ENCODE data around the gene HEATR5B.

DNA sequence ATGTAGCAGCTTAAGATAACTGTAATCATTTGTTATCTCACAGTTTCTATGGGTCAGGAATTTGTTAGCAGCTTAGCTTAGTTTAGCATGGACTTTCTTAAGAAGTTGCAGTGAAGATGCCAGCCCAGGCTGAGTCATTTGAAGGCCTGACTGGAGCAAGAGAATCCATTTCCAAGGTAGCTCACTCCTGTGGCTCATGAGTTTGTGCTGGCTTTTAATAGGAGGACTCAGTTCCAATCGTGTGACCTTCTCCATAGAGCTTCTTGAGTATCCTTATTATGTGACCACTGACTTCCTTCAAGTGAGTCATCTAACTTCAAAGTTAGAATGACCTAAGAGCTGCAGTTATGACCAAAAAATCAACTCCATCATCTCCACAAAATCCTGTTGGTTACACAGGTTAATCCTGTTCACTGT lies 1.6 kb upstream of the HEATR5B start:
- no peak for TF ChIP-seq USF2 (IDR thresholded peaks at IDR 0.05; ENCODE audit: borderline replicate concordance, low read depth, low read length)
- no peak for TF ChIP-seq ELK1 (IDR thresholded peaks at IDR 0.05; ENCODE audit: low read depth, low read length)
- TF ChIP-seq CHD2 (IDR thresholded peaks at IDR 0.05; ENCODE audit: borderline replicate concordance, low read depth, low read length): no peak
- no peak for TF ChIP-seq TCF12 (IDR thresholded peaks at IDR 0.05; ENCODE audit: low read depth, low read length)
- TF ChIP-seq, protein P1, sequence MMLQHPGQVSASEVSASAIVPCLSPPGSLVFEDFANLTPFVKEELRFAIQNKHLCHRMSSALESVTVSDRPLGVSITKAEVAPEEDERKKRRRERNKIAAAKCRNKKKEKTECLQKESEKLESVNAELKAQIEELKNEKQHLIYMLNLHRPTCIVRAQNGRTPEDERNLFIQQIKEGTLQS (IDR thresholded peaks at IDR 0.05; ENCODE audit: borderline replicate concordance, extremely low read depth, low read depth, low read length): no peak
- TF ChIP-seq TCF7 (IDR thresholded peaks at IDR 0.05; ENCODE audit: borderline replicate concordance): no peak; the same call in 1 of the 2 replicates

Data from GM12878 (cell line).